ENCODE measurements around the gene NUDT16L1. TPM values are rescaled to one million over a fixed set of nuclear protein-coding genes. Genes with fewer than 3 reads are reported as not detected.

Gene NUDT16L1
- polyA plus RNA-seq, 1 experiment: 25.2 TPM

GRCh38 chr16:4663465-4663776 is 29.9 kb upstream of the NUDT16L1 start:
- Histone ChIP-seq H3K4me3 (ENCODE audit: low read depth, low read length) (no peak overlapping the region), H3K9me3 (ENCODE audit: control insufficient read depth, insufficient read depth, low read length) (no peaks in the 10 kb centered on the region), H3K27me3 (ENCODE audit: control insufficient read depth, insufficient read depth, low read length) (no peaks in the 10 kb centered on the region), H3K27ac (ENCODE audit: low read depth, low read length) (no peak overlapping the region)
- CTCF ChIA-PET: interaction anchor here (0.6 kb wide), 1 partner anchor 13 kb away, joined by 3 read pairs; no protein-coding TSS in a partner anchor
- TF ChIP-seq CTCF (IDR thresholded peaks at IDR 0.05; ENCODE audit: low read depth, low read length): no peak
- no peak for DNase-seq (ENCODE audit: low read depth, low spot score)
- POLR2A ChIA-PET: no interaction called here

- CTCF ChIA-PET: no interaction called here
Observed at GRCh38 chr16:4663777-4664465, 29.4 kb upstream of the NUDT16L1 start.

DNA sequence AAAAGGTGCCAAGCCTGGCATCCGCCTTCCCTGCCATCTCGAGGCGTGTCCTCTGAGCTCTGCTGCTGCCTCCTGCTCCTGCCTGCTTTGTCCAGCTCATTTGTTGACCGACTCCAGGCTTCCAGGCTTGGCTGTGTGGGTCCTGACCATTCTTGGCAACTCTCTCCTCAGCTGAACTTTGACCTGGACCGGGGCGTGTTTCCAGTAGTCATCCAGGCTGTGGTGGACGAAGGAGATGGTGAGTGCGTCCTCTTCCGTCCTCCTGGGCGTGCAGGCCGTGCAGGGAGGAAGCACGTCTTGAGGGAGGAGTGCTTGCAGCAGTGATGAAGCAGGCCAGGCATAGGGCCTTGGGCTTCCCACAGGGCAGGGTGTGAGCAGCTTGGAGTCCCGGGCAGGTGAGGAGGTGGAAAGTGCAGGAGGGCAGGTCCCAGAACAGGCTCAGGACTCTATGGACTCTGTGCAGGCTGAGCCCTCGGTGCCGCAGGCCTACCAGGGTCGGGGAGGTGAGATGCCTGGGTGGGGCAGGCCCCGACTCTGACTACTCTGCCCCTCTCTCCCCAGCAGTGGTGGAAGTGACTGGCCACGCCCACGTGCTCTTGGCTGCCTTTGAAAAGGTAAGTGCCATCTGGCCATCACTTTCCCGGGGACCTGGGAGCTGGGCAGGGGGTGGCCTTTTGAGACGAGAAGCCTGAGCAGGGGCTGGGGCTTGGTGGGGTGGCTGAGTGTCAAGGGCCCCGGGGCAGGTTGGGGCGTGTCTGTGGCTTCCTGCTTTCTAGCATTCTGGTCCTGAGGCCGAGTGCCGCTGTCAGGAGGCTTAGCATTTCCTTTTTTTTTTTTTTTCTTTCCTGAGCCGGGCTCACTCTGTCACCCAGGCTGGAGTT is 28.6 kb upstream of the NUDT16L1 start:
- no peaks in the 10 kb centered on the region for H3K27me3 ChIP-seq (ENCODE audit: control insufficient read depth, insufficient read depth, low read length)
- DNase-seq (ENCODE audit: low read depth, low spot score): no peak
- H3K9me3 ChIP-seq (ENCODE audit: control insufficient read depth, insufficient read depth, low read length): no peaks in the 10 kb centered on the region
- POLR2A ChIA-PET: interaction anchor here (0.7 kb wide), 1 partner anchor 102 kb away, joined by 3 read pairs; no protein-coding TSS in a partner anchor
- no peak overlapping the region for H3K4me3 ChIP-seq (ENCODE audit: low read depth, low read length)
- no peak for TF ChIP-seq CTCF (IDR thresholded peaks at IDR 0.05; ENCODE audit: low read depth, low read length)
- no peak overlapping the region for H3K27ac ChIP-seq (ENCODE audit: low read depth, low read length)
- CTCF ChIA-PET: no interaction called here

More at GRCh38 chr16:4663777-4664465, 29.4 kb upstream of the NUDT16L1 start:
- no peak overlapping the region for H3K27ac ChIP-seq (ENCODE audit: low read depth, low read length)
- H3K9me3 ChIP-seq (ENCODE audit: control insufficient read depth, insufficient read depth, low read length): no peaks in the 10 kb centered on the region
- no peaks in the 10 kb centered on the region for H3K27me3 ChIP-seq (ENCODE audit: control insufficient read depth, insufficient read depth, low read length)
- no peak for TF ChIP-seq CTCF (IDR thresholded peaks at IDR 0.05; ENCODE audit: low read depth, low read length)
- no peak overlapping the region for H3K4me3 ChIP-seq (ENCODE audit: low read depth, low read length)
- POLR2A ChIA-PET: interaction anchor here (0.7 kb wide), 1 partner anchor 103 kb away, joined by 3 read pairs; no protein-coding TSS in a partner anchor
- no peak for DNase-seq (ENCODE audit: low read depth, low spot score)

DNA sequence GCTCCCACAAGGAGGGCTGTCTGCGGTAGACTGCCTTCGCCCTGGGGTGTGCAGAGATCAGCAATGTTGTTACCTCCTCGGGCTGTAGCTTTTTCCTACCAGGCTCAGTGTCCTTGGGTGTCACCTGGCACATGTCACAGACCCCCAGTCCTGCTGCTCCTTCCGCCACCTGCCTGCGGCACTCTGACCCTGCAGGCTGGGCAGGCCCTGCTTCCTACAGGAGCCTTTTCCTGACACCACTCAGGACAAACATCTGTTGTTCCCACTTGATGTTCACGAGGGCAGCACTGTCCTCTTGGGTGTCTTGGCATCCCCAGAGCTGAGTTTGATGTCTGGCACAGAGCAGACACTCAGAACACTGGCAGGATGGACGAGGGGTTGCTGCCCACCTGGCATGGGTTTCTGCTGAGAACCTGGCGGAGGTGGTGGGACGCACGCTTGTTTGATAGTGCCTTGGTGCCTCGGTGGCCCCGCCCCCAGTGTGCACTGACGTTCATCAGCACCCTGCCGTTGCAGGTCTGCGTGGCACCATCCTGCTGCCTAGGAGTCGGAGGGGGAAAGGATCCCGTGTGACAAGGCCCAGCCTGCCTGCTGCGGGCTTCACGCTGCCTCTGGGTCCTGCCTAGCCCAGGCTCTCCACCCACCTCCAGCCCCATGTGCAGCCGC is 26.7 kb upstream of the NUDT16L1 start:
- Histone ChIP-seq H3K9me3 (ENCODE audit: control insufficient read depth, insufficient read depth, low read length) (no peaks in the 10 kb centered on the region; the same call in 1 of the 2 replicates), H3K27me3 (ENCODE audit: control insufficient read depth, insufficient read depth, low read length) (no peaks in the 10 kb centered on the region), H3K4me3 (ENCODE audit: low read depth, low read length) (no peak overlapping the region), H3K27ac (ENCODE audit: low read depth, low read length) (no peak overlapping the region)
- CTCF ChIA-PET: interaction anchor here (1.1 kb wide), 1 partner anchor 17 kb away, joined by 3 read pairs; no protein-coding TSS in a partner anchor
- POLR2A ChIA-PET: no interaction called here
- no peak for DNase-seq (ENCODE audit: low read depth, low spot score)
- TF ChIP-seq CTCF (IDR thresholded peaks at IDR 0.05; ENCODE audit: low read depth, low read length): no peak
